ENCODE data around the gene DNM3.

The DNM3 gene

GRCh38 chr1:171890131-171890530 lies 48.8 kb downstream of the DNM3 start:
- Mint-ChIP-seq H3K4me3 (no peak overlapping the region), H3K4me1 (no peaks in the 10 kb centered on the region), H3K27ac (ENCODE audit: low read depth) (no peak overlapping the region), H3K36me3 (ENCODE audit: insufficient read depth) (no peaks in the 10 kb centered on the region), H3K9me3 (no peaks in the 10 kb centered on the region), H3K27me3 (peaks cover 7% of the 10 kb centered on the region)
- DNase-seq (ENCODE audit: low spot score in 2 of 2) (no peak), ATAC-seq (replicated peaks; ENCODE audit: extremely low read depth, poor library complexity, severe bottlenecking) (no peak)

DNA sequence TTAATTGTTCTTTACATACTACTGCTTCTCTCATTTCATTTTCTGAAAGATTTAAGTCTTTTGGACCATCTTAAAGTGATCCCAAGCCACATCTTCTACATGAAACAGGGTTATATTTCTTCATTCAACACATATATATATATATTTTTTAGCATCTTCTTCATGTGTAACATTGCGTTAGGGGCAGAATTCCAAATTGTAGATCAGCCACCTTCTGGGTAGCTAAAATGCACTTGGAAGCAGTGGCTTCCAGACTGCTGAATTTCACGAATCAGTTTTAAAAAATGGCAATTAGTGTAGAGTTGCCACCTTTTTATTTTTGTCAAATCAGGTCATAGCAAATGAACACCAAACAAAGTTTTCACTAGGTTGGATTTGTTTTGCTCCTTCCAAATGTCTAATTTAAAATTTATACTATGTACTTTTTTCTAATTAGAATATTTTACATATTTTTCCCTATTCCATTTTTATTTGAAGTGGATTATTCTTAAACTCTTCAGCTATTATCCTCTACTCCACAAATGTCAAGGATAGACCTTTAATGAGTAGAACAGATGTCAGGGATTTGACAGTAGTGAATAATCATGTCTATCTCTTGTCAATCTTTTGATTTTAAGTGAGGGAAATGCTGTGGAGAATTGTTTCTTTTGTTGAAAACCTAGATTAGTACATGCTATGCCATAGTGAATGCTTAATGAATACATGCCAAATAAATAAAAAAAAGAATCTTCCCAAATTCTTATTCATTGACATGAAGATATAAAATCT lies 55.8 kb downstream of the DNM3 start:
- Mint-ChIP-seq H3K27ac (ENCODE audit: low read depth) (no peak overlapping the region), H3K36me3 (ENCODE audit: insufficient read depth) (no peaks in the 10 kb centered on the region), H3K9me3 (no peaks in the 10 kb centered on the region), H3K27me3 (peaks cover 38% of the 10 kb centered on the region), H3K4me3 (no peak overlapping the region), H3K4me1 (peaks cover under 1% of the 10 kb centered on the region)
- ATAC-seq (replicated peaks; ENCODE audit: extremely low read depth, poor library complexity, severe bottlenecking) = no peak
- no peak for DNase-seq (ENCODE audit: low spot score in 2 of 2)

GRCh38 chr1:171898941-171899340 lies 57.6 kb downstream of the DNM3 start:
- Mint-ChIP-seq H3K4me3 (no peak overlapping the region), H3K4me1 (peaks cover 6% of the 10 kb centered on the region), H3K9me3 (no peaks in the 10 kb centered on the region), H3K36me3 (ENCODE audit: insufficient read depth) (no peaks in the 10 kb centered on the region), H3K27me3 (peaks cover 38% of the 10 kb centered on the region), H3K27ac (ENCODE audit: low read depth) (no peak overlapping the region)
- DNase-seq (ENCODE audit: low spot score in 2 of 2) (no peak), ATAC-seq (replicated peaks; ENCODE audit: extremely low read depth, poor library complexity, severe bottlenecking) (no peak)

- Mint-ChIP-seq H3K27me3 (peaks cover 34% of the 10 kb centered on the region), H3K4me1 (peaks cover 6% of the 10 kb centered on the region), H3K27ac (ENCODE audit: low read depth) (no peak overlapping the region), H3K9me3 (no peaks in the 10 kb centered on the region), H3K4me3 (no peak overlapping the region), H3K36me3 (ENCODE audit: insufficient read depth) (no peaks in the 10 kb centered on the region)
- DNase-seq (ENCODE audit: low spot score in 2 of 2) (no peak), ATAC-seq (replicated peaks; ENCODE audit: extremely low read depth, poor library complexity, severe bottlenecking) (no peak)
Measured at GRCh38 chr1:171899838-171900237, 58.5 kb downstream of the DNM3 start.

DNA sequence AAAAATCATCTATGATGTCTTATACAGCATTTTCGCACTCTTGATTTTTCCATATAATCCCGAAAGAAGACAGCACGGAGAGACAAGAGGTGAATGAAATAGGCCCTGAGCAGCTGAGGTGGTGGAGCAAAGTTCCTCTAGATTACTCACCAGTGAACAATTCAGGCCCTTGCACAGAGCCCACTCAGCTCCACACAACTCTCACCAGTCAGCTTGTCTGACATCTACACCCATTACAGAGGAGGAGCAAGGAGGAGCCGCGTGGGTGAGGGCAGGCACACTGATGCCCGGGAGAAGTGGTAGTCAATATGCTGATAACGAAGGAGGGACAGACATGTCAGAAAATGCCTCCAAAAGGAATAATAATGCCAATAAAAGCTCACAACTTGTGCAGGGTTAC lies 59.9 kb downstream of the DNM3 start:
- ATAC-seq (replicated peaks; ENCODE audit: extremely low read depth, poor library complexity, severe bottlenecking) = no peak
- Mint-ChIP-seq H3K36me3 (ENCODE audit: insufficient read depth) (no peaks in the 10 kb centered on the region), H3K9me3 (no peaks in the 10 kb centered on the region), H3K27me3 (peaks cover 32% of the 10 kb centered on the region), H3K4me3 (no peak overlapping the region), H3K4me1 (peaks cover 6% of the 10 kb centered on the region), H3K27ac (ENCODE audit: low read depth) (no peak overlapping the region)
- no peak for DNase-seq (ENCODE audit: low spot score in 2 of 2)

DNA sequence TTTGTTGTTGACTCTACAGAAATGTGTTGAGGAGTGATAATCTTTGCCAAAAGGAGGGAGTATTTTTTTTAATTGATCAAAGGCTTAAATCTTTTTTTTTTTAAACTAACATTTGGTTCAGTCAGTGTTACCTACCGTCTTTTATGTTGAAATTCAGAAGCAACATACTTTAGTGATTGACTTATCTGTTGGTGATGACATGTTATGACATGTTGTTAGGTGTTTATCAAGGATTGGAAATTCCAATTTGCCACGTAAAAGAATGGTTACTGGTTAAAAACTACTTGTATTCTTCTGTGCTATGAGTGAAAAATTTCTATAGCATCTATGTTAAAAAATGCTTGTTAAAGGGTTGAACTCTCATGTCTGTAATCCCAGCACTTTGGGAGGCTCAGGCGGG lies 61.2 kb downstream of the DNM3 start:
- Mint-ChIP-seq H3K27me3 (peaks cover 32% of the 10 kb centered on the region), H3K9me3 (no peaks in the 10 kb centered on the region), H3K4me1 (peaks cover 6% of the 10 kb centered on the region), H3K36me3 (ENCODE audit: insufficient read depth) (no peaks in the 10 kb centered on the region), H3K4me3 (no peak overlapping the region), H3K27ac (ENCODE audit: low read depth) (no peak overlapping the region)
- no peak for DNase-seq (ENCODE audit: low spot score in 2 of 2)
- ATAC-seq (replicated peaks; ENCODE audit: extremely low read depth, poor library complexity, severe bottlenecking) = no peak

DNA sequence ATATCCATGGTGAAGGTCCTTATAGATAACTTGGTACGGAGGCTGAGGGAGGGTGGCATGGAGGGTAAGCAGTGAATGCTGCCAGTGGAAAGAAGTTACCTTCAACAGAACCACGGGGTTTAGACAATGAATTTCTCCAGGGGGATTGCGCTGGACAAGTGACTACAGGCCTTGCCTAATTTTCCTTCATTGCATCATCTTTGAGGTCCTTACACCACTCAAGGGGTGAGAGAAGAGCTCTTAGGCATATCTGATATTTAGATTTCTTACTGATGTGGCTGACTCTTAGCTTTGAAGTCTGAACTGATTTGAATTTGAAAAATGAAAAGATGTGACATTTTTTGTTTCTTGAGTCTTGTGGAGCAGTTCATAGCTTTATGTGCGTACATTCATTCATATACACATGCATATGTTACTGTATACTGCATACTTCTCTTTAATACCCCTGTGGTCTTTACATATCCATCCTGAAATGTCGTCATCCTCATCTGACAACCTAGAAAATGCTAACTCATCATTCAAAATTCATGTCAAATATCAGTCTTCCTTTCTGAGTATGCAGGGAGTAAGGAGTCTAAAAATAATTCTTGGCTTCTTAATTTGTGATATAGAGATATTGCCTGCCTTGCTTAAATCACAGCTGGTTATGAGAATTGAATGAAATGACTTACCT lies 63.6 kb downstream of the DNM3 start:
- DNase-seq (ENCODE audit: low spot score in 2 of 2) (no peak), ATAC-seq (replicated peaks; ENCODE audit: extremely low read depth, poor library complexity, severe bottlenecking) (no peak)
- Mint-ChIP-seq H3K4me3 (no peak overlapping the region), H3K9me3 (no peaks in the 10 kb centered on the region), H3K36me3 (ENCODE audit: insufficient read depth) (no peaks in the 10 kb centered on the region), H3K4me1 (peaks cover 6% of the 10 kb centered on the region), H3K27me3 (peaks cover 18% of the 10 kb centered on the region), H3K27ac (ENCODE audit: low read depth) (no peak overlapping the region)

DNA sequence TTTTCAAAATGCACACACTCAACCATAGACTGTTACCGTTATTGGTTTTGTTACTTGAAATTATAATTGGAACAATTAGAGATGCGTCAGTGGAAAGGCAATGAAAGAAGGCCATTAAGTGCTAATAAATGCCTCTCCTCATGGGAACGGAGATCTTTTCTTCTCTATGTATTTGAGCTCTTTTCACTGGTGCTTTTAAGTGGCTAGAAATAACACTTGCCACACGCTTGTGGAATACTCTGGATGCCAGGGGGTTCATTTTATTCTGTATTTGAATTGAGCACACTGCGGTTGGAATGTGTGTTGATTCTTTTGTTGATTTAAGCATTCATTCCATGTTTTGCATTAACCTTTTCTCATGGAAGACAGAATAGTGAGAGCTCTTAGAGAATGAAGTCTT lies 68.4 kb downstream of the DNM3 start:
- no peak for DNase-seq (ENCODE audit: low spot score in 2 of 2)
- no peaks in the 10 kb centered on the region for H3K9me3 Mint-ChIP-seq
- no peaks in the 10 kb centered on the region for H3K4me1 Mint-ChIP-seq
- H3K36me3 Mint-ChIP-seq (ENCODE audit: insufficient read depth) = no peaks in the 10 kb centered on the region
- no peak overlapping the region for H3K27ac Mint-ChIP-seq (ENCODE audit: low read depth)
- H3K27me3 Mint-ChIP-seq = no peaks in the 10 kb centered on the region
- ATAC-seq (replicated peaks; ENCODE audit: extremely low read depth, poor library complexity, severe bottlenecking) = no peak
- no peak overlapping the region for H3K4me3 Mint-ChIP-seq

DNA sequence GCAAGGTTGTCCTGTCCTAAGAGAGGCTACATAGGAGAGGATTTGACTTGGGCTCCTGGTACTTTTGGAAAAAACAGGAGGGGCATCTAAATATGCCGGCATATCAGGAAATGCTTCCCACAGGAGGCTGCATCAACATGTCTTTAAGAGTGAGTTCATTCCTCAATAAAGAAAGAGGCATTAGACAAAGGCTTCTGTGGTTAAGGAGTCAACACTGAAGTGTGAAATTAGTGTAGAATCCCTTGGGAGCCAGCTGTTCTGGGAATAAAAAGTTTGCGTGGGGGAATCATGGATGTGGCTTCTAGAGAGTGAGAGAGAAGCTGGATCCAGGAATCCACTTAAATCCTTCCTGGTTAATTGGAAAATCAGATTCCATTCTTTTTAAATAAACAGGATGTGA lies 69.5 kb downstream of the DNM3 start:
- no peaks in the 10 kb centered on the region for H3K4me1 Mint-ChIP-seq

DNA sequence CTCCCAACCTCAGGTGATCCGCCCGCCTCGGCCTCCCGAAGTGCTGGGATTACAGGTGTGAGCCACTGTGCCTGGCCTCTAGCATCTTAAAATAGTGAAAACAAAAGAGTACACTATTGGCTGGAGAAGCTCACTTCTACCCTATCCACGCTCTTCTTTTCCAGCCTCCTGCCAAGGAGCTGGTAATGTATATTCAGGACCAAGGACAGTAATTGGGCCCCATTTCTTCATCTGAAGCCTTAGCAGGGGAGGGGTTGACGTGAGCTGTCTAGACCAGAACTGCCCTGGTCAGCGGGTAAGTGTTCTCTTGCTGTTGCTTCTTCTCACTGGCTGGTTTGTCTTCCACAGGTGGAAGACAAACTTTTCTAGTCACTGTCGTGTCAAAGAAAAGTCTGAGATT lies 70.2 kb downstream of the DNM3 start:
- ATAC-seq (replicated peaks; ENCODE audit: extremely low read depth, poor library complexity, severe bottlenecking) (no peak), DNase-seq (ENCODE audit: low spot score in 2 of 2) (no peak)
- Mint-ChIP-seq H3K4me3 (no peak overlapping the region), H3K27ac (ENCODE audit: low read depth) (no peak overlapping the region), H3K4me1 (no peaks in the 10 kb centered on the region), H3K36me3 (ENCODE audit: insufficient read depth) (no peaks in the 10 kb centered on the region), H3K9me3 (no peaks in the 10 kb centered on the region), H3K27me3 (no peaks in the 10 kb centered on the region)

More for the DNA sequence above, 69.5 kb downstream of the DNM3 start:
- H3K27ac Mint-ChIP-seq (ENCODE audit: low read depth) = no peak overlapping the region
- H3K4me3 Mint-ChIP-seq = no peak overlapping the region
- no peaks in the 10 kb centered on the region for H3K36me3 Mint-ChIP-seq (ENCODE audit: insufficient read depth)
- no peaks in the 10 kb centered on the region for H3K9me3 Mint-ChIP-seq
- ATAC-seq (replicated peaks; ENCODE audit: extremely low read depth, poor library complexity, severe bottlenecking) (no peak), DNase-seq (ENCODE audit: low spot score in 2 of 2) (no peak)
- no peaks in the 10 kb centered on the region for H3K27me3 Mint-ChIP-seq

- Mint-ChIP-seq H3K9me3 (no peaks in the 10 kb centered on the region), H3K4me1 (no peaks in the 10 kb centered on the region), H3K27me3 (no peaks in the 10 kb centered on the region), H3K36me3 (ENCODE audit: insufficient read depth) (no peaks in the 10 kb centered on the region), H3K27ac (ENCODE audit: low read depth) (no peak overlapping the region), H3K4me3 (no peak overlapping the region)
- no peak for DNase-seq (ENCODE audit: low spot score in 2 of 2)
- ATAC-seq (replicated peaks; ENCODE audit: extremely low read depth, poor library complexity, severe bottlenecking) = no peak
Measured at GRCh38 chr1:171912509-171913175, 71.3 kb downstream of the DNM3 start.

GRCh38 chr1:171913385-171913784 lies 72.1 kb downstream of the DNM3 start:
- H3K36me3 Mint-ChIP-seq (ENCODE audit: insufficient read depth) = no peaks in the 10 kb centered on the region
- H3K27me3 Mint-ChIP-seq = no peaks in the 10 kb centered on the region
- H3K9me3 Mint-ChIP-seq = no peaks in the 10 kb centered on the region
- DNase-seq (ENCODE audit: low spot score in 2 of 2) = no peak
- ATAC-seq (replicated peaks; ENCODE audit: extremely low read depth, poor library complexity, severe bottlenecking) = no peak
- H3K27ac Mint-ChIP-seq (ENCODE audit: low read depth) = no peak overlapping the region
- H3K4me1 Mint-ChIP-seq = no peaks in the 10 kb centered on the region
- H3K4me3 Mint-ChIP-seq = no peak overlapping the region

DNA sequence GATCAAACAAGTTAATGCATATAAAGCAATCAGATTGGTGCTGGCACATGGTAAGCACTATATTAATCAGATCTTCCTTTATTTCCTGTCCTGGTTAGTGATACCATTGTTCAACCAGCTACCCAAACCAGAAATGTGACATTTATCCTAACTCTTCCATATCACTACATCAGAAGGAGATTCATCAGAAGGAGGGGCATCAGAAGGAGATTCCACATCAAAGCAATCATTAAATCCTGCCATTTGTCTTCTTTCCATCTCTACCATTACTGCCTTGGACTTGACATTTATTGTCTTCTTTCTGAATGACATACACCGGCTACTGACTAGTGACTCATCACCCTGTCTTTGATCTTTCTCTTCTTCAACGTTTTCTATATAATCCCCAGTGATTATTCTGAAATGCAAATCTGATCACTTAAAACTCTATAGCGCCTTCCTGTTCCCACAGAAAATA lies 75.0 kb downstream of the DNM3 start:
- DNase-seq (ENCODE audit: low spot score in 2 of 2) = no peak
- ATAC-seq (replicated peaks; ENCODE audit: extremely low read depth, poor library complexity, severe bottlenecking) = no peak
- H3K9me3 Mint-ChIP-seq = no peaks in the 10 kb centered on the region
- no peak overlapping the region for H3K27ac Mint-ChIP-seq (ENCODE audit: low read depth)
- H3K36me3 Mint-ChIP-seq (ENCODE audit: insufficient read depth) = no peaks in the 10 kb centered on the region
- H3K27me3 Mint-ChIP-seq = no peaks in the 10 kb centered on the region
- H3K4me3 Mint-ChIP-seq = no peak overlapping the region
- H3K4me1 Mint-ChIP-seq = no peaks in the 10 kb centered on the region

Measured in central memory CD8-positive, alpha-beta T cell (primary cell).